ENCODE measurements around the gene SUMF1.

Gene SUMF1

DNA sequence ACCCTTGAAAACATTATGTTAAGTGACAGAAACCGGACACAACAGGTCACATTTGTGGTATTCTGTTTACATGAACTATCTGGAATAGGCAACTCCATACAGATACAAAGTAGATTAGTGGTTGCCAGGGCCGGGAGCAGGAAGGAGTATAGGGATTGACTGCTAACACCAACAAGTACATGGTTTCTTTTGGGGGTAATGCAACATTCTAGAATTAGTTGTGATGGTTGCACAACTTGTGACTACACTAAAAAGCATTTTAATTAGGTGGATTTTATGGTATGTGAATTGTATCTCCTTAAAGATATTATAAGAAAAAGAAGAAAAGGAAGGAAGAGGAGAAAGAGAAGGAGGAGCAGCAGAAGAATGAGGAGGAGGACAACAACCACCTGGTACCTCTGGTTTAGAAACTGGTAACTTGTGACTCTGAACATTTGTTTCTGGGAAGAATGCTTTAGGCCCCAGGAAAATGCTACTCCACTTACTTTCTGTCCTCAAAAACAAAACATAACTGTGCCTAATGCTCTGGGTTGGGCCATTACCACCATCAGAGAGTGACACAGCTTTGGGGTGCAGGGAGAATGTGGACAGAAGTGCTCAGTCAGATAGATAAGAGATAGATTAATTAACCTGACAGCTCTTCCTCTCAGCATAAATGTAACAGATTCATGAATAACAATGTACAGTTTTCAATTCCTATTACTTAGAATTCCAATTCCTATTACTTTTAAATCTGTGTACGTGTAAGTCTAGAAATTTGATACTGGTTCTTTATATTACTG lies 143.6 kb downstream of the SUMF1 start:
- TF ChIP-seq TAF1 (IDR thresholded peaks at IDR 0.05; ENCODE audit: borderline replicate concordance, low read depth, low read length) = no peak
- no peak for TF ChIP-seq POLR2AphosphoS5 (IDR thresholded peaks at IDR 0.05; ENCODE audit: low read depth, low read length)
- no peak for TF ChIP-seq POLR2A (IDR thresholded peaks at IDR 0.05; ENCODE audit: low read depth, low read length)
- DNase-seq (ENCODE audit: insufficient read length) = no peak

DNA sequence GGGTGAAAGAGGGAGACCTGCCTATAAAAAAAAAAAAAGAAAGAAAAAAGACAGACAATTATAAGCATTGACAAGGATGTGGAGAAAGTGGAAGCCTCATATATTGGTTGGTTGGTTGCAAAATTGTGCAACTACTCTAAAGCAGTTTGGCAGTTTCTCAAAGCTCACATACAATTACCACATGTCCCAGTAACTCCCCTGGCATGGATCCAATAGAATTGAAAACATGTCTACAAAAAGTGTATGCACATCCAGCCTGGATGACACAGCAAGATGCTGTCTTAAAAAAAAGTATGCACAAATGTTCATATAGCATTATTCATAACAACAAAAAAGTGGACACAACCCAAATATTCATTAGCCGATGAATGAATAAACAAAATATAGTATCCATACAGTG lies 144.4 kb downstream of the SUMF1 start:
- FAIRE-seq (no peak), DNase-seq (ENCODE audit: insufficient read length) (no peak)
- no peak for TF ChIP-seq POLR2AphosphoS5 (IDR thresholded peaks at IDR 0.05; ENCODE audit: low read depth, low read length)
- TF ChIP-seq TAF1 (IDR thresholded peaks at IDR 0.05; ENCODE audit: borderline replicate concordance, low read depth, low read length) = no peak
- TF ChIP-seq POLR2A (IDR thresholded peaks at IDR 0.05; ENCODE audit: low read depth, low read length) = no peak

More for the DNA sequence above, 143.6 kb downstream of the SUMF1 start:
- FAIRE-seq = no peak

DNA sequence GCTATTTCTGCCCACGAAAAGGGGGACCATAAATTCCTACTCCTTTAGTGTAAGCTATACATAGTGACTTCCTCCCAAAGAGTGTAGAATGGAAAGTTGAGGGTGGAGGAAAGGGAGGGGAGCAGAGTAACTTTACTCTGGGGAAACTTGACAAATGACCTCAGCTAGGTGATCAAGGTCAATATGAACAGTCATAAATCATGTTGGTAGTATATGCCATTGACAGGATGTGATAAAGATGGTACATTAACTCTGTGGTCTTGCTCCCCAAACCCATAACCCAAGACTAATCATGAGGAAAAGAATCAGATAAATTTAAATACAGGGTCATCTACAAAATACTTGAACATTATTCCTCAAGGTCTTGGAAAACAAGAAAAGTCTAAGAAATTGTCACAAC lies 145.3 kb downstream of the SUMF1 start:
- no peak for FAIRE-seq
- TF ChIP-seq POLR2A (IDR thresholded peaks at IDR 0.05; ENCODE audit: low read depth, low read length) = no peak
- TF ChIP-seq TAF1 (IDR thresholded peaks at IDR 0.05; ENCODE audit: borderline replicate concordance, low read depth, low read length) = no peak
- no peak for TF ChIP-seq POLR2AphosphoS5 (IDR thresholded peaks at IDR 0.05; ENCODE audit: low read depth, low read length)
- DNase-seq (ENCODE audit: insufficient read length) = no peak

DNA sequence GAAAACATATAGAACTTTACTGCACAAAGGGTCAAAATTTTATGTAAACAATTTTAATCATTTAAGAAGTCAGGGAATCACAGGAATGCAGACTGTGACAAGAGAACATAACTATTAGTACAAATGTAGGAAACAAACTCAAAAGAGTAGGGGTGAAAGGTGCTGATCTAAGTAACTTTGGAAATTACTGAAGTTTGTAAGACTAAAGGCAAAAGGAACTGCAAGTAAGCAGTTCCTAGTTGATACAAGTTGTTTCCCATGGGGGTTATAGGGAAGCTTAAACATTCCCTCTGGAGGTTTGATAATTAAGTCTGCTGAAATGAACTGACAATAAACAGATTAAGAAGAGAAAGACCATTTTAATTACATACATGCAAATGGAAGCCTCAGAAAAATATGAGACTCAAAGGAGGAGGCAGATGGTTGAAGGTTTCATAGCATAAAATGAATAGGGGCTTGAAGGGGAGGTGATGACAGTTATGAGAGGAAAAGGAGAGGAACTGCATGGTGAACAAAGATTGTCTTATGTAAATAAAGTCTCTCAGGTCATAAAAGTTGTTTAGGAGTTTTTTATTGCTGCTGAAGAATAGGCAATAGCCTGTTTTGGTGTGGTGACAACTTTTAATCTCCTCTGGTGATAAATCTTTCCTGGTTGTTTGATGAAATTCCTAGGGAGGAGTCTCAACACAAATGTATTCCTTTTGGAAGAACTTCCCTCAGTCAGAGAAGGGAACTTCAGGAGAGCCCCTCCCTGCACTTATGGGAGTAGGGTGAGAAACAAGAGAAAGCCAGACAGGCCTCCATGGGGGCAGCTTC lies 146.8 kb downstream of the SUMF1 start:
- no peak for FAIRE-seq
- DNase-seq (ENCODE audit: insufficient read length) = no peak
- TF ChIP-seq TAF1 (IDR thresholded peaks at IDR 0.05; ENCODE audit: borderline replicate concordance, low read depth, low read length) (no peak), POLR2AphosphoS5 (IDR thresholded peaks at IDR 0.05; ENCODE audit: low read depth, low read length) (no peak), POLR2A (IDR thresholded peaks at IDR 0.05; ENCODE audit: low read depth, low read length) (no peak)

DNA sequence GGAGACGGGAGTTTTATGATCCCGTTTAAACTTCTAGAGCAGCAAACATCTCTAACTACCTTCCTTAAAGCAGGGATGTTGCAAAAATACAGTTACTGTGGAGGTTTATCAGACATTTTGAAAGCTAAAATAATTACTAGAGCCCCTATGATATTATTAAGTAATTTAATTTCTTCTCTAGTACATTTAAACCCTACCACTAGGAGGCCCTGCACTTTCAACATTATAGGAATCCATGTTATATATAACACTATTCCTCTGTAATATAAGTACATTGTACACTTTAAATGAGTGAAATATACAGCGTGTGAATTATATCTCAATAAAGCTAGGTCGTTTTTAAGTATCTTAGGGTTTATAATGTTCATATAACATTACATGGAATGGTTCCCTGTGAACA lies 152.4 kb downstream of the SUMF1 start:
- TF ChIP-seq TAF1 (IDR thresholded peaks at IDR 0.05; ENCODE audit: borderline replicate concordance, low read depth, low read length) (no peak), POLR2A (IDR thresholded peaks at IDR 0.05; ENCODE audit: low read depth, low read length) (no peak), POLR2AphosphoS5 (IDR thresholded peaks at IDR 0.05; ENCODE audit: low read depth, low read length) (no peak)
- FAIRE-seq (no peak), DNase-seq (ENCODE audit: insufficient read length) (no peak)

DNA sequence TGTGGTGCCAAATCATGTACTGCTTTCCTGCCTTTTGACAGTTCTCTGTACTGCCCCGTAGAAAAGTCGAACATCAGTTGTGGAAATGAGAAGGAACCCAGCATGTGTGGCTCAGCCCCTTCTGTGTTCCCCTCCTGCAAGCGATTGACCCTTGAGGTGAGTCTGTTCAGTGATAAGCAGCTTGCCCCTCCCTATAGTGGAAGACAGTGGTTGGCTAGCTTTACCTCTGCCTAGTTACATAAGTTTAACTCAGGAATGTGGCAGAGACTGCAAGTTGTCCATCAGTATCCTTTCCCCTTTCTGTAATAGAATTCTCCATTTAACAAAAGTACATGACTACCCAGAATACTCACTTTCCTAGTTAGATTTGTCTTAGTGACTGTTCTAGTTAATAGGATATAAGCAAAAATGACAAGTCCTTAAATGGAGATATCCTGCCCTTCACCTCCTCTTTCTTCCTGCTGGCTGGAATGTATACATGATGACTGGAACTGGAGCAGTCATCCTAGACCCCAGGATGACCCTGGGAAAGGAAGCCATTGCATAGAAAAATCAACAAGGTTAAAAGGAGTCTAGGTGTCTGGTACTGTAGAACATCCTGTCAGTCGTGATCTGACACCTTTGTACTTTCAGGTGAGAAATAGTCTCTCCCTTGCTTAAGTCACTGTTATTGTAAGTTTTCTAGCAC lies 153.3 kb downstream of the SUMF1 start:
- no peak for TF ChIP-seq POLR2AphosphoS5 (IDR thresholded peaks at IDR 0.05; ENCODE audit: low read depth, low read length)
- TF ChIP-seq POLR2A (IDR thresholded peaks at IDR 0.05; ENCODE audit: low read depth, low read length) = no peak
- TF ChIP-seq TAF1 (IDR thresholded peaks at IDR 0.05; ENCODE audit: borderline replicate concordance, low read depth, low read length) = no peak
- DNase-seq (ENCODE audit: insufficient read length) = no peak
- FAIRE-seq = no peak

DNA sequence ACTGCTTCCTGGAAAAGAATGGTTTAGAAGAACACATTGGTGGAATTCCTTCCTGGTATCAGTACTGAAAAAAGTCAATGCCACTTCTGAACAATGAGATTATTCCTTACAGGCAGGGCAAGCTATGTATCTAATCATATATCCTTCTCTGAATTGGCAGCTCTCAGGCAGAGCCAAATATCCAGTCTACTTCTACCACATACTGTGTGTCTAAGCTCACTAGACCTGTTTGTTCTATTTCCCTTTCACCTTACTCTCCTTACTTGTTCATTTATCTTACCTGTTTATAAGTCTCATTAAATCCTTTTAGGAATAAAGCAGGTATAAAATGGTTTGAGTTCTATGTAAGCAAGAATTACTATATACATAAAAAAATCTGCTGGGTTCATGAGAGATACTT lies 155.6 kb downstream of the SUMF1 start:
- FAIRE-seq = peak; percentile 70
- DNase-seq (ENCODE audit: insufficient read length) = no peak
- TF ChIP-seq POLR2AphosphoS5 (IDR thresholded peaks at IDR 0.05; ENCODE audit: low read depth, low read length) = no peak
- TF ChIP-seq TAF1 (IDR thresholded peaks at IDR 0.05; ENCODE audit: borderline replicate concordance, low read depth, low read length) = no peak
- no peak for TF ChIP-seq POLR2A (IDR thresholded peaks at IDR 0.05; ENCODE audit: low read depth, low read length)
